RWPE2 (cell line): ENCODE data around the gene SNX24.

Source experiments
- ATAC-seq: fragments of 200-7000 bp; cut with Tn5 transposase; 3 replicates; pipeline ENCODE4 v1.9.1; 2021; ENCODE audit warnings: low read depth
- DNase-seq: peaks from one replicate; pipeline ENCODE4 v3.0.0-alpha.2; 2020; ENCODE audit warnings: low spot score
- H3K27ac ChIP-seq: fragments of 450-650 bp; 2 replicates; pipeline ENCODE4 v1.5.1; 2017; ENCODE audit warnings: mild to moderate bottlenecking; ENCODE audit not compliant: poor library complexity, severe bottlenecking
- H3K27me3 ChIP-seq: fragments of 250-450 bp; sonication (Bioruptor Pico); 2 replicates; pipeline ENCODE4 v1.5.1; 2021; ENCODE audit warnings: mild to moderate bottlenecking, moderate library complexity; ENCODE audit not compliant: insufficient read depth, poor library complexity, severe bottlenecking
- H3K36me3 ChIP-seq: fragments of 250-450 bp; sonication (Bioruptor Pico); 2 replicates; pipeline ENCODE4 v1.5.1; 2020; ENCODE audit warnings: low read depth, mild to moderate bottlenecking, moderate library complexity
- H3K4me1 ChIP-seq: fragments of 250-450 bp; sonication (Bioruptor Pico); 2 replicates; pipeline ENCODE4 v1.5.1; 2021; ENCODE audit warnings: mild to moderate bottlenecking, moderate library complexity; ENCODE audit not compliant: insufficient read depth, poor library complexity, severe bottlenecking
- H3K4me3 ChIP-seq: fragments of 250-450 bp; sonication (Bioruptor Pico); 2 replicates; pipeline ENCODE4 v1.5.1; 2021; ENCODE audit warnings: mild to moderate bottlenecking, moderate library complexity; ENCODE audit not compliant: severe bottlenecking
- H3K9me3 ChIP-seq: fragments of 250-450 bp; sonication (Bioruptor Pico); 2 replicates; pipeline ENCODE4 v1.5.1; 2021; ENCODE audit warnings: mild to moderate bottlenecking, moderate library complexity; ENCODE audit not compliant: severe bottlenecking
- CTCF ChIP-seq: fragments of 450-650 bp; IDR thresholded peaks from one replicate; pipeline ENCODE4 v1.5.1; 2017; ENCODE audit warnings: mild to moderate bottlenecking, moderate library complexity; ENCODE audit not compliant: poor library complexity, severe bottlenecking

SNX24 gene

GRCh38 chr5:123037104-123037418 lies 191.6 kb downstream of the SNX24 start:
- no peaks in the 10 kb centered on the region for H3K36me3 ChIP-seq
- H3K27ac ChIP-seq, result peak overlapping the region; percentile 29
- no peaks in the 10 kb centered on the region for H3K9me3 ChIP-seq
- no peak for DNase-seq
- H3K4me3 ChIP-seq, result peak overlapping the region; percentile 67
- ATAC-seq, result no peak; the same call in 2 of the 3 replicates
- TF ChIP-seq CTCF, result no peak
- H3K27me3 ChIP-seq, result no peaks in the 10 kb centered on the region
- peaks cover 6% of the 10 kb centered on the region for H3K4me1 ChIP-seq

GRCh38 chr5:123039673-123040072 lies 194.3 kb downstream of the SNX24 start:
- no peak for ATAC-seq
- Histone ChIP-seq H3K4me1 (peaks cover 6% of the 10 kb centered on the region), H3K27me3 (peaks cover 7% of the 10 kb centered on the region), H3K9me3 (no peaks in the 10 kb centered on the region), H3K27ac (no peak overlapping the region), H3K4me3 (no peak overlapping the region), H3K36me3 (no peaks in the 10 kb centered on the region)
- TF ChIP-seq CTCF, result no peak
- no peak for DNase-seq

GRCh38 chr5:123044926-123045617 lies 199.7 kb downstream of the SNX24 start:
- ATAC-seq (no peak), DNase-seq (no peak)
- Histone ChIP-seq H3K27ac (no peak overlapping the region), H3K4me3 (no peak overlapping the region), H3K27me3 (peaks cover 7% of the 10 kb centered on the region), H3K36me3 (no peaks in the 10 kb centered on the region), H3K9me3 (no peaks in the 10 kb centered on the region), H3K4me1 (no peaks in the 10 kb centered on the region)
- TF ChIP-seq CTCF, result no peak

GRCh38 chr5:123046222-123046621 lies 200.8 kb downstream of the SNX24 start:
- TF ChIP-seq CTCF, result no peak
- no peaks in the 10 kb centered on the region for H3K36me3 ChIP-seq
- no peaks in the 10 kb centered on the region for H3K4me1 ChIP-seq
- no peak overlapping the region for H3K4me3 ChIP-seq
- DNase-seq, result no peak
- peak; percentile 38; the same call in 1 of the 3 replicates for ATAC-seq
- H3K9me3 ChIP-seq, result no peaks in the 10 kb centered on the region
- H3K27me3 ChIP-seq, result peaks cover 9% of the 10 kb centered on the region
- no peak overlapping the region for H3K27ac ChIP-seq

- no peaks in the 10 kb centered on the region for H3K9me3 ChIP-seq
- no peak overlapping the region for H3K27ac ChIP-seq
- H3K4me1 ChIP-seq, result no peaks in the 10 kb centered on the region
- no peak for DNase-seq
- TF ChIP-seq CTCF, result no peak
- peaks cover 10% of the 10 kb centered on the region for H3K27me3 ChIP-seq
- no peak for ATAC-seq
- no peak overlapping the region for H3K4me3 ChIP-seq
- no peaks in the 10 kb centered on the region for H3K36me3 ChIP-seq
These were observed 202.3 kb downstream of the SNX24 start for GRCh38 chr5:123047706-123048105.
